ENCODE measurements around the gene P2RY8.
"Not testable (repeated sequence)": the region's sequence is repeated elsewhere in the genome, so short reads cannot be mapped to it uniquely, and the experiment has no call there.

DNA sequence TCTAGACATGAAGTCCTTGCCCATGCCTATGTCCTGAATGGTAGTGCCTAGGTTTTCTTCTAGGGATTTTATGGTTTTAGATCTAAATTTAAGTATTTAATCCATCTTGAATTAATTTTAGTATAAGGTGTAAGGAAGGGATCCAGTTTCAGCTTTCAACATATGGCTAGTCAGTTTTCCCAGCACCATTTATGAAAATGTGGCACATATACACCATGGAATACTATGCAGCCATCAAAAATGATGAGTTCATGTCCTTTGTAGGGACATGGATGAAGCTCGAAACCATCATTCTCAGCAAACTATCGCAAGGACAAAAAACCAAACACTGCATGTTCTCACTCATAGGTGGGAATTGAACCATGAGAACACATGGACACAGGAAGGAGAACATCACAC lies 54.5 kb downstream of the P2RY8 start:
- not testable (repeated sequence) for TF ChIP-seq POLR2AphosphoS5, POLR2A (IDR thresholded peaks at IDR 0.05)
- TF ChIP-seq, protein P1, sequence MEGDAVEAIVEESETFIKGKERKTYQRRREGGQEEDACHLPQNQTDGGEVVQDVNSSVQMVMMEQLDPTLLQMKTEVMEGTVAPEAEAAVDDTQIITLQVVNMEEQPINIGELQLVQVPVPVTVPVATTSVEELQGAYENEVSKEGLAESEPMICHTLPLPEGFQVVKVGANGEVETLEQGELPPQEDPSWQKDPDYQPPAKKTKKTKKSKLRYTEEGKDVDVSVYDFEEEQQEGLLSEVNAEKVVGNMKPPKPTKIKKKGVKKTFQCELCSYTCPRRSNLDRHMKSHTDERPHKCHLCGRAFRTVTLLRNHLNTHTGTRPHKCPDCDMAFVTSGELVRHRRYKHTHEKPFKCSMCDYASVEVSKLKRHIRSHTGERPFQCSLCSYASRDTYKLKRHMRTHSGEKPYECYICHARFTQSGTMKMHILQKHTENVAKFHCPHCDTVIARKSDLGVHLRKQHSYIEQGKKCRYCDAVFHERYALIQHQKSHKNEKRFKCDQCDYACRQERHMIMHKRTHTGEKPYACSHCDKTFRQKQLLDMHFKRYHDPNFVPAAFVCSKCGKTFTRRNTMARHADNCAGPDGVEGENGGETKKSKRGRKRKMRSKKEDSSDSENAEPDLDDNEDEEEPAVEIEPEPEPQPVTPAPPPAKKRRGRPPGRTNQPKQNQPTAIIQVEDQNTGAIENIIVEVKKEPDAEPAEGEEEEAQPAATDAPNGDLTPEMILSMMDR (IDR thresholded peaks at IDR 0.05 in 8 of 11, conservative IDR thresholded peaks at IDR 0.05 in 3 of 11) = not testable (repeated sequence)

All from spleen (tissue), 7 donors.